ENCODE results near the gene RMI1.

The RMI1 gene

GRCh38 chr9:83957248-83957513 is 23.4 kb upstream of the RMI1 start:
- TF ChIP-seq, protein P1, sequence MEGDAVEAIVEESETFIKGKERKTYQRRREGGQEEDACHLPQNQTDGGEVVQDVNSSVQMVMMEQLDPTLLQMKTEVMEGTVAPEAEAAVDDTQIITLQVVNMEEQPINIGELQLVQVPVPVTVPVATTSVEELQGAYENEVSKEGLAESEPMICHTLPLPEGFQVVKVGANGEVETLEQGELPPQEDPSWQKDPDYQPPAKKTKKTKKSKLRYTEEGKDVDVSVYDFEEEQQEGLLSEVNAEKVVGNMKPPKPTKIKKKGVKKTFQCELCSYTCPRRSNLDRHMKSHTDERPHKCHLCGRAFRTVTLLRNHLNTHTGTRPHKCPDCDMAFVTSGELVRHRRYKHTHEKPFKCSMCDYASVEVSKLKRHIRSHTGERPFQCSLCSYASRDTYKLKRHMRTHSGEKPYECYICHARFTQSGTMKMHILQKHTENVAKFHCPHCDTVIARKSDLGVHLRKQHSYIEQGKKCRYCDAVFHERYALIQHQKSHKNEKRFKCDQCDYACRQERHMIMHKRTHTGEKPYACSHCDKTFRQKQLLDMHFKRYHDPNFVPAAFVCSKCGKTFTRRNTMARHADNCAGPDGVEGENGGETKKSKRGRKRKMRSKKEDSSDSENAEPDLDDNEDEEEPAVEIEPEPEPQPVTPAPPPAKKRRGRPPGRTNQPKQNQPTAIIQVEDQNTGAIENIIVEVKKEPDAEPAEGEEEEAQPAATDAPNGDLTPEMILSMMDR (IDR thresholded peaks at IDR 0.05; ENCODE audit: low read depth, low read length, missing control alignments), result no peak
- H3K4me3 ChIP-seq (ENCODE audit: low read depth, low read length), result peak overlapping the region; percentile 67
- DNase-seq (ENCODE audit: low read depth), result no peak

- no peak overlapping the region for H3K4me3 ChIP-seq (ENCODE audit: low read depth, low read length)
- TF ChIP-seq, protein P1 (IDR thresholded peaks at IDR 0.05; ENCODE audit: low read depth, low read length, missing control alignments), result no peak
- no peak for DNase-seq (ENCODE audit: low read depth)
These were observed 21.5 kb upstream of the RMI1 start for GRCh38 chr9:83959061-83959460.

DNA sequence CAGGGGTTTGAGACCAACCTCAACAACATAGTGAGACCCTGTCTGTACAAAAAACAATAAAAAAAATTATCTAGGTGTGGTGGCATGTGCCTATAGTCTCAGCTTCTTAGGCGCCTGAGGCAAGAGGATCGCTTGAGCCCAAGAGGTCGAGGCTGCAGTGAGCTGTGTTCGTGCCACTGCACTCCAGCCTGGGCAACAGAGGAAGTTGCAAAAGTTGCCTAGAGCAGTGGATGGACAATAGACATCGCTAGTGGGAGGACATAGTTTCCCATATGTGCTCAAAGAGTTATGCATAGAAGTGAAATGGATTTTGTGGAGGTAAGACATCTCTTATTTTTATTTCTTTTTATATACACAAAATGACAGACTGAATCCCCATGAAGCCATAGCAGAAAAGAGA is 19.6 kb upstream of the RMI1 start:
- no peak for DNase-seq (ENCODE audit: low read depth)
- no peak overlapping the region for H3K4me3 ChIP-seq (ENCODE audit: low read depth, low read length)
- TF ChIP-seq, protein P1 (IDR thresholded peaks at IDR 0.05; ENCODE audit: low read depth, low read length, missing control alignments), result no peak

- H3K4me3 ChIP-seq (ENCODE audit: low read depth, low read length), result no peak overlapping the region
- no peak for DNase-seq (ENCODE audit: low read depth)
- TF ChIP-seq, protein P1 (IDR thresholded peaks at IDR 0.05; ENCODE audit: low read depth, low read length, missing control alignments), result no peak
These were observed 18.4 kb upstream of the RMI1 start for GRCh38 chr9:83962165-83962564.

DNA sequence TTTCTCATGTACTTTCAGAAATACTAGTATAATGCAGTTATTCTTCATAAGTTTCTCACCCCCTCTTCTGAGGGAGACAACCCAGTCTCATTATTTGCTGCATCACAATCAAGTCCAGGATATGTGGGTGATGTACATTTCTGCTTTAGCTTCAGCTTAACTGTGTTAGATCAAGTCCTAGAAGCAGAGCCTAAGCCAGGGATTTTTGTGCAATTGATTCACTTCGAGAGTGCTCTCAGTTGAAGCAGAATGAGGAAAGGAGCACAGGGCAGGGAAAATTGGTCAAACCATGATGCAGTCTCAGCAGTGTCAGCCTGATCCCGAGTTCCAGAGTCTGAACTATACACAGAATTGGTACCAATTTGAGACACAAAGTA is 15.6 kb upstream of the RMI1 start:
- TF ChIP-seq, protein P1 (IDR thresholded peaks at IDR 0.05; ENCODE audit: low read depth, low read length, missing control alignments), result no peak
- H3K4me3 ChIP-seq (ENCODE audit: low read depth, low read length), result no peak overlapping the region
- no peak for DNase-seq (ENCODE audit: low read depth)

- TF ChIP-seq, protein P1 (IDR thresholded peaks at IDR 0.05; ENCODE audit: low read depth, low read length, missing control alignments), result no peak
- no peak overlapping the region for H3K4me3 ChIP-seq (ENCODE audit: low read depth, low read length)
- no peak for DNase-seq (ENCODE audit: low read depth)
These were observed 15.0 kb upstream of the RMI1 start for GRCh38 chr9:83965350-83966208.

GRCh38 chr9:83966209-83966582 is 14.4 kb upstream of the RMI1 start:
- DNase-seq (ENCODE audit: low read depth), result no peak
- H3K4me3 ChIP-seq (ENCODE audit: low read depth, low read length), result no peak overlapping the region
- TF ChIP-seq, protein P1 (IDR thresholded peaks at IDR 0.05; ENCODE audit: low read depth, low read length, missing control alignments), result no peak

Data from GM12864 (cell line).